GM18861 (cell line): ENCODE data around the gene RNF17.

Source experiments
- ATAC-seq: cut with Tn5 transposase; IDR thresholded peaks from one replicate; pipeline ENCODE4 v1.9.1; 2021; ENCODE audit not compliant: unreplicated experiment

Gene RNF17

DNA sequence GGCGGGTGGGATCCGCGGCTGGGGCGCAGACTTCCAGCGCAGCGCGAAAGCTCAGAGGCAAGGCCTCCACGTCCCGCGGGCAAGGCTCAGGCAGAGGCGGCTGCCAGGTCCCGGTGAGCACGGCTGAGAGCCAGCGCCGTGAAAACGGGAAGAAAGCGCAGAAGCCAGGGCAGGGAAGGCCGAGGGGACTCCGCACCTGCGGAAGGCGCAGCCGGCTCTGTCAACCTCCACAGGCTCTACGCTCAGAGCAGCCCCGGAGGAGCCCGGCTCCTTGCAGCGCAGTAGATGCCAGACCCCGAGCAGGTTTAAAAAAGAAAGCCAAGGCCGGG, 131.0 kb downstream of the RNF17 start:
- ATAC-seq, result no peak

DNA sequence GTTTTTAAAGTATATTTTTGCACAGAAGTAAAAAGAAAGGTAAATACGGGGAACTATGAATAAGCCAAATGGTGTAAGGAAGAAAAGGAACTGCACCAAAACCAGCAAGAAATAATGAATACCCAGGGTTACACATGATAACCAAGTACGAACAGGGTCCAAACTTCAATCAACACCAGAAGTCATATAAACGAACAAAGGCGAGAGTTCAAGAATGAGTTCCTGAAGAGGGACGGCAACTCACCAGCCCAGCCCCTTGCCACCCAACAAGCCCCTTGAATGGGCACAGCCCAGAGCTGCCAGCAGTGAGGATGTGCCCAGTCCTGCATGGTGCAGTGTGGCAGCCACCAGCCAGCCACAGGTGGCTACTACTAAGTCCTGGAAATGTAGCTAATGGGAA, 132.1 kb downstream of the RNF17 start:
- ATAC-seq, result no peak

GRCh38 chr13:24897293-24897692, 133.3 kb downstream of the RNF17 start:
- no peak for ATAC-seq

- ATAC-seq, result no peak
Observed at GRCh38 chr13:24899601-24900000, 135.6 kb downstream of the RNF17 start.

DNA sequence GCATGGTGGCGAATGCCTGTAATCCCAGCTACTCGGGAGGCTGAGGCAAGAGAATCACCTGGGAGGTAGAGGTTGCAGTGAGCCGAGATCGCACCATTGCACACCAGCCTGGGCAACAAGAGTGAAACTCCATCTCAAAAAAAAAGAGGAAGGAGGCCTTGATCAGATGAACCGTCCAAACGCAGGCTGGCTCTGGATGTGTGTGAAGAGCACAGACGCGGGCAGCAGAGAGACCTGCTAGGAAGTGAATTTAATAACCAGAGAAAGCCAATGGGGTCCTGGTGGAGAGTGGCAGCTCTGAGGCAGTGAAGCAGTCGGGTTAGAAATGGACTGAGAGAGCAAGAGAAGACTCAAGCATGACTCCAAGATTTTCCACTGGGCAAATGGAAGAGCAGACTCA, 136.5 kb downstream of the RNF17 start:
- peak; percentile 67 for ATAC-seq

DNA sequence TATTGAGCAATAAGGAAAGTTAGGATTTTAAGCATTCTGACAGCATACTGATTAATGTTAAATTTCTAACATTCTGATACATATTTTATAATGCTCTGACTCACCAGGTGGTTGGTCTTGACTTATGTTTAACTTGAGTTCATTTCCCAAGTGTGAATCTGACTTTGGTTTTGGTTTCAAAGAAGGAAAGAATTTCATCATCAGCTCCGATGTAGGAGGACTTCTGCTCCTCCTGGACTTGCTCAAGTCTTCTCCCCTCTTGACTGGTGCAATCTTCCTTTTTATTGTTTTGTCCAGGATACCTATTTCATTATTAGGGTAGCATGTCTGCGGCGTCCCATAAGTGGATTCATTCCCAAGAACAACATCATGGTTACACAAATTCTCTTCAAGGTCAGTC, 141.3 kb downstream of the RNF17 start:
- ATAC-seq, result no peak

DNA sequence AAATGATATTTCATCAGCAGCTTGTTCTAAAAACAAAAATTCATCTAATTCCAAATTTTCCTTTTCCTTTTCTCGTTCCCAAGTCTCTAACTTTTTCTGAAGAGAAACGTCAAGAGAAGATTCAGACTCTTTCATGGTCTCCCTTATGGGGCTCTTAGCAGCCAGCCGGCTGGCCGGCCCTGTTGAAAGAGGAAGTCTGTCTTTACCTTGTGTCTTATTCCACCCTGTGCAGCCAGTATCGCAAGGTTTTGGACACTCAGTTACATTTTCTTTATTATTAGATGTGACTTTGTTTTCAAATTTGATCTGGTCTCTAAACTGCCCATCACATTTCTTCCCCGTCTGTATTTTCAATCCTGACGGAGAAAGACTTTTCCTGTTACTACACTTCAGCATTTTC, 142.3 kb downstream of the RNF17 start:
- no peak for ATAC-seq

- ATAC-seq, result no peak
Observed at GRCh38 chr13:24910502-24911132, 146.6 kb downstream of the RNF17 start.

- ATAC-seq, result no peak
Observed at GRCh38 chr13:24911133-24911908, 147.4 kb downstream of the RNF17 start.

- no peak for ATAC-seq
Observed at GRCh38 chr13:24916464-24916863, 152.5 kb downstream of the RNF17 start.

GRCh38 chr13:24921003-24921402, 157.0 kb downstream of the RNF17 start:
- no peak for ATAC-seq

DNA sequence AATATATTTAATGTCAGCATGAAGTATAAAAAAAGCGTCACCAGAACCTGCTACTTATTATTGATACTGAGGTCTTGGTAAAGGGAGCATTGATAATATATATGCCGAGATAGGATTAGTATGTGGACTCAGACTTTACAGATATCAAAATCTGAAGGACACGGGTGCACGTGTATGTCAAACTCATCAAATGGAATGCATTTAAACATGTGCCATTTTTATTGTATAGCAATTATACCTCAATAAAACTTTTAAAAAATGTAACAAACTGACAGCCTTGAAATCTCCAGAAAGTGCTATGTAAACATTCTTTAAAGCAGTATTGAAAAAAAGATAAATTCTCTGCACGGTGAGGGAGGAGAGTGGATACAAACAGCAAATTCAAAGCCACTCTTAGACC, 157.9 kb downstream of the RNF17 start:
- ATAC-seq, result no peak

- ATAC-seq, result peak; percentile 13
Observed at GRCh38 chr13:24922387-24922744, 158.4 kb downstream of the RNF17 start.

- ATAC-seq, result peak; percentile 85
Observed at GRCh38 chr13:24922745-24923591, 159.0 kb downstream of the RNF17 start.

DNA sequence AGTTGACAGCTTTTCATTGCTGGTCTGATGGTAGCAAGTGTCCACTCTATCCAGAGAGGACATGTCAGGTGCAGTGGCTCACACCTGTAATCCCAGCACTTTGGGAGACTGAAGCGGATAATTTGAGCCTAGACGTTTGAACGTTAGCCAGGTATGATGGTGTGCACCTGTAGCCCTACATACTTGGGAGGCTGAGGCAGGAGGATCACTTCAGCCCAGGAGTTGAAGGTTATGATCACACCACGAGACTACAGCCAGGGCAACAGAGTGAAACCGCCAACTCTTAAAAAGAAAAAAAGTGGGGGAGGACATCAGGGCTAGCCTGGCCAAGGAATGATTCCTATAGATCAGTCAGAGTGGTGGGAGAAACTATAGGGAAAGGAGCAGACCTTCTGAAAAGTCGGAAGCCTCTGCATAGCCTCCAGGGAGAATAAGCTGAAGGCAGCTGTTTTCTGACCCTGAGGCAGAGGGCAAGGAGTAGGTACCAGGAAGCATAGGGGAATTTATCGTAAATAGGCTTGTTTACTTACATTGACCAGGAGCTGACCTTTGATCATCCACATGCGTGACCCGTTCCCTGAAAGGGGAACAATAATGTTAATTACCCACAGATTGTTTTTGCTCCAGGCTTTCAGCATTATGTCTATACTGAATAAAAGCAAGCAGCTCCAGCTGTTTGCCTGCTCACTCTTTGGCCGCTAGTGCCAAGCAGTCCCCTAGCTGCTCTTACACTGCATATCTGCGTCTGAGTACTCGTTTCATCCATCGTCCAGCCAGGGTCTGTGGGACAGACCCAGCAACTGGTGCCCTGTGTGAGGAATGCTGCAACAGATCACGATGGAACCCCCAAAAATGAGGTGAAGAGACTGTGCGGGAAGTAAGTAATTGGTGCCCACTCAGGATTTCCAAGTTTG, 161.6 kb downstream of the RNF17 start:
- no peak for ATAC-seq

DNA sequence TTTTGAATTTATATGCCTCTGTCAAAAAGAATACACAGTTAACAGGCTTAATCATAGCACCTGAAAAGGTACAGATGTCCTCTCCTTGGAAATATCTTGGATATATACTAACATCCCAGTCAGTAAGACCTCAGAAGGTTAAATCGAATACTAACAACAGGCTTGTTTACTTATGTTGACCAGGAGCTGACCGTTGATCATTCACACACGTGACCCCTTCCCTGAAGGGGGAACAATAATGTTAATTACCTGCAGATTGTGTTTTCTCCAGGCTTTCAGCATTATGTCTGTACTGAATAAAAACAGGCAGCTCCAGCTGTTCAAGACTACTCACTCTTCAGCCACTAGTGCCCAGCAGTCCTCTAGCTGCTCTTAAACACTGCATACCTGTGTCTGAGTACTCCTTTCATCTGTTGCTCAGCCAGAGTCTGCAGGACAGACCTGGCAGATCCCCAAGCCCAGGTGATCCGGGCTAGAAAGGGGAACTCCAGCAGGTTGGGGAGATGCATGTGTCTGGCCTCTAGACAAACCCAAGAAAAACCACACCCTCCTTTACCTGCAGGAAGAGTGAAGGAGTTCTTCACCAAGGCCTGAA, 163.9 kb downstream of the RNF17 start:
- no peak for ATAC-seq

GRCh38 chr13:24929196-24929595, 165.2 kb downstream of the RNF17 start:
- ATAC-seq, result no peak
